ENCODE measurements around the gene OTUD3. TPM values are rescaled to one million over a fixed set of nuclear protein-coding genes. Genes with fewer than 3 reads are reported as not detected.

The OTUD3 gene
- total RNA-seq, 4 donors from 2014 or later: 4.6 to 6.1 (median 5.4) TPM

GRCh38 chr1:19852036-19852435 lies 30.2 kb upstream of the OTUD3 start:
- 83 to 95% methylated on average over 1 of the region's 1 CpG for WGBS, 2 donors
- Histone ChIP-seq H3K27ac (no peak overlapping the region), H3K4me3 (no peak overlapping the region), H3K9me3 (no peaks in the 10 kb centered on the region), H3K4me1 (peaks cover 0 to 9% (median 3%) of the 10 kb centered on the region in 4 donors), H3K27me3 (no peaks in the 10 kb centered on the region), H3K36me3 (no peaks in the 10 kb centered on the region)
- TF ChIP-seq CTCF (IDR thresholded peaks at IDR 0.05) (no peak), POLR2A (IDR thresholded peaks at IDR 0.05) (no peak), EP300 (IDR thresholded peaks at IDR 0.05) (no peak)
- no peak for DNase-seq (ENCODE audit: low spot score in 2 of 2)

GRCh38 chr1:19854866-19855265 lies 27.3 kb upstream of the OTUD3 start:
- H3K36me3 ChIP-seq: no peaks in the 10 kb centered on the region
- TF ChIP-seq POLR2A (IDR thresholded peaks at IDR 0.05): no peak
- TF ChIP-seq EP300 (IDR thresholded peaks at IDR 0.05): no peak
- H3K9me3 ChIP-seq: no peaks in the 10 kb centered on the region
- H3K27me3 ChIP-seq: no peaks in the 10 kb centered on the region
- no peak for DNase-seq (ENCODE audit: low spot score in 2 of 2)
- no peak overlapping the region for H3K27ac ChIP-seq
- H3K4me3 ChIP-seq: no peak overlapping the region
- H3K4me1 ChIP-seq: peaks cover 0 to 5% (median under 1%) of the 10 kb centered on the region in 4 donors

GRCh38 chr1:19858893-19859292 lies 23.3 kb upstream of the OTUD3 start:
- DNase-seq (ENCODE audit: low spot score in 2 of 2): no peak
- H3K36me3 ChIP-seq: no peaks in the 10 kb centered on the region
- no peak overlapping the region for H3K27ac ChIP-seq
- H3K4me1 ChIP-seq: no peaks in the 10 kb centered on the region
- H3K4me3 ChIP-seq: no peak overlapping the region
- H3K27me3 ChIP-seq: no peaks in the 10 kb centered on the region
- H3K9me3 ChIP-seq: peaks cover 0 to 10% (median 0%) of the 10 kb centered on the region in 4 donors
- WGBS, 2 donors: 28 to 29% methylated on average over 5 of the region's 5 CpGs
- no peak for TF ChIP-seq EP300 (IDR thresholded peaks at IDR 0.05)
- TF ChIP-seq POLR2A (IDR thresholded peaks at IDR 0.05): no peak
- no peak for TF ChIP-seq CTCF (IDR thresholded peaks at IDR 0.05)

GRCh38 chr1:19859876-19860275 lies 22.3 kb upstream of the OTUD3 start:
- Histone ChIP-seq H3K27me3 (no peaks in the 10 kb centered on the region), H3K4me1 (no peaks in the 10 kb centered on the region), H3K27ac (no peak overlapping the region), H3K36me3 (no peaks in the 10 kb centered on the region), H3K9me3 (peaks cover 0 to 10% (median 0%) of the 10 kb centered on the region in 4 donors), H3K4me3 (no peak overlapping the region)
- no peak for DNase-seq (ENCODE audit: low spot score in 2 of 2)
- no peak for TF ChIP-seq POLR2A (IDR thresholded peaks at IDR 0.05)
- TF ChIP-seq CTCF (IDR thresholded peaks at IDR 0.05): no peak
- TF ChIP-seq EP300 (IDR thresholded peaks at IDR 0.05): no peak
- 76 to 79% methylated on average over 2 of the region's 2 CpGs for WGBS, 2 donors

GRCh38 chr1:19860418-19860817 lies 21.8 kb upstream of the OTUD3 start:
- Histone ChIP-seq H3K36me3 (no peaks in the 10 kb centered on the region), H3K4me3 (no peak overlapping the region), H3K4me1 (no peaks in the 10 kb centered on the region), H3K27ac (no peak overlapping the region), H3K9me3 (peaks cover 0 to 16% (median 0%) of the 10 kb centered on the region in 4 donors), H3K27me3 (no peaks in the 10 kb centered on the region)
- no peak for DNase-seq (ENCODE audit: low spot score in 2 of 2)
- WGBS, 2 donors: 70 to 76% methylated on average over 2 of the region's 2 CpGs
- TF ChIP-seq EP300 (IDR thresholded peaks at IDR 0.05) (no peak), POLR2A (IDR thresholded peaks at IDR 0.05) (no peak), CTCF (IDR thresholded peaks at IDR 0.05) (no peak)

- no peak for DNase-seq (ENCODE audit: low spot score in 2 of 2)
- Histone ChIP-seq H3K27me3 (no peaks in the 10 kb centered on the region), H3K27ac (no peak overlapping the region), H3K9me3 (peaks cover 0 to 19% (median 0%) of the 10 kb centered on the region in 4 donors), H3K4me1 (no peaks in the 10 kb centered on the region), H3K36me3 (no peaks in the 10 kb centered on the region), H3K4me3 (no peak overlapping the region)
- TF ChIP-seq POLR2A (IDR thresholded peaks at IDR 0.05): no peak
- TF ChIP-seq EP300 (IDR thresholded peaks at IDR 0.05): no peak
- no peak for TF ChIP-seq CTCF (IDR thresholded peaks at IDR 0.05)
- WGBS, 2 donors: 54 to 58% methylated on average over 2 of the region's 2 CpGs
Observed at GRCh38 chr1:19861034-19861433, 21.2 kb upstream of the OTUD3 start.

Measured in tibial nerve (tissue), 4 donors.